ENCODE data around the gene MMP15.

DNA sequence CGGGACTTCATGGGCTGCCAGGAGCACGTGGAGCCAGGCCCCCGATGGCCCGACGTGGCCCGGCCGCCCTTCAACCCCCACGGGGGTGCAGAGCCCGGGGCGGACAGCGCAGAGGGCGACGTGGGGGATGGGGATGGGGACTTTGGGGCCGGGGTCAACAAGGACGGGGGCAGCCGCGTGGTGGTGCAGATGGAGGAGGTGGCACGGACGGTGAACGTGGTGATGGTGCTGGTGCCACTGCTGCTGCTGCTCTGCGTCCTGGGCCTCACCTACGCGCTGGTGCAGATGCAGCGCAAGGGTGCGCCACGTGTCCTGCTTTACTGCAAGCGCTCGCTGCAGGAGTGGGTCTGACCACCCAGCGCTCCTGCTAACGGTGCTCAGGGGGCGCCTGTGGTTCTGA, 19.5 kb downstream of the MMP15 start:
- TF ChIP-seq, protein P1, sequence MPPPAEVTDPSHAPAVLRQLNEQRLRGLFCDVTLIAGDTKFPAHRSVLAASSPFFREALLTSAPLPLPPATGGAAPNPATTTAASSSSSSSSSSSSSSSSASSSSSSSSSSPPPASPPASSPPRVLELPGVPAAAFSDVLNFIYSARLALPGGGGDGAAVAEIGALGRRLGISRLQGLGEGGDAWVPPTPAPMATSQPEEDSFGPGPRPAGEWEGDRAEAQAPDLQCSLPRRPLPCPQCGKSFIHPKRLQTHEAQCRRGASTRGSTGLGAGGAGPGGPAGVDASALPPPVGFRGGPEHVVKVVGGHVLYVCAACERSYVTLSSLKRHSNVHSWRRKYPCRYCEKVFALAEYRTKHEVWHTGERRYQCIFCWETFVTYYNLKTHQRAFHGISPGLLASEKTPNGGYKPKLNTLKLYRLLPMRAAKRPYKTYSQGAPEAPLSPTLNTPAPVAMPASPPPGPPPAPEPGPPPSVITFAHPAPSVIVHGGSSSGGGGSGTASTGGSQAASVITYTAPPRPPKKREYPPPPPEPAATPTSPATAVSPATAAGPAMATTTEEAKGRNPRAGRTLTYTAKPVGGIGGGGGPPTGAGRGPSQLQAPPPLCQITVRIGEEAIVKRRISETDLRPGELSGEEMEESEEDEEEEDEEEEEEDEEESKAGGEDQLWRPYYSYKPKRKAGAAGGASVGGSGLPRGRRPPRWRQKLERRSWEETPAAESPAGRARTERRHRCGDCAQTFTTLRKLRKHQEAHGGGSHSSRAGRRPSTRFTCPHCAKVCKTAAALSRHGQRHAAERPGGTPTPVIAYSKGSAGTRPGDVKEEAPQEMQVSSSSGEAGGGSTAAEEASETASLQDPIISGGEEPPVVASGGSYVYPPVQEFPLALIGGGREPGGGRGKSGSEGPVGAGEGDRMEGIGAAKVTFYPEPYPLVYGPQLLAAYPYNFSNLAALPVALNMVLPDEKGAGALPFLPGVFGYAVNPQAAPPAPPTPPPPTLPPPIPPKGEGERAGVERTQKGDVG (CRISPR knock-in tag; IDR thresholded peaks at IDR 0.05; ENCODE audit: borderline replicate concordance): no peak
- TF ChIP-seq SNAI1 (CRISPR knock-in tag; IDR thresholded peaks at IDR 0.05; ENCODE audit: borderline replicate concordance) (no peak), EZH2 (conservative IDR thresholded peaks at IDR 0.05; ENCODE audit: low read depth, low read length) (no peak), ZSCAN29 (CRISPR knock-in tag; conservative IDR thresholded peaks at IDR 0.05) (no peak), NKX3-1 (CRISPR knock-in tag; IDR thresholded peaks at IDR 0.05) (no peak), JUN (CRISPR knock-in tag; IDR thresholded peaks at IDR 0.05) (no peak), ZBTB1 (CRISPR knock-in tag; IDR thresholded peaks at IDR 0.05; ENCODE audit: borderline replicate concordance) (no peak), RBFOX2 (IDR thresholded peaks at IDR 0.05; ENCODE audit: low read depth, low read length) (peak; percentile 45; the same call in 1 of the 2 replicates), SALL1 (CRISPR knock-in tag; IDR thresholded peaks at IDR 0.05) (no peak), PTBP1 (IDR thresholded peaks at IDR 0.05; ENCODE audit: low read depth, low read length, poor library complexity, severe bottlenecking) (no peak), HDAC2 (CRISPR knock-in tag; IDR thresholded peaks at IDR 0.05) (no peak), PHB2 (IDR thresholded peaks at IDR 0.05; ENCODE audit: partially characterized antibody) (no peak), HIVEP1 (CRISPR knock-in tag; IDR thresholded peaks at IDR 0.05) (no peak)
- TF ChIP-seq, protein P2, sequence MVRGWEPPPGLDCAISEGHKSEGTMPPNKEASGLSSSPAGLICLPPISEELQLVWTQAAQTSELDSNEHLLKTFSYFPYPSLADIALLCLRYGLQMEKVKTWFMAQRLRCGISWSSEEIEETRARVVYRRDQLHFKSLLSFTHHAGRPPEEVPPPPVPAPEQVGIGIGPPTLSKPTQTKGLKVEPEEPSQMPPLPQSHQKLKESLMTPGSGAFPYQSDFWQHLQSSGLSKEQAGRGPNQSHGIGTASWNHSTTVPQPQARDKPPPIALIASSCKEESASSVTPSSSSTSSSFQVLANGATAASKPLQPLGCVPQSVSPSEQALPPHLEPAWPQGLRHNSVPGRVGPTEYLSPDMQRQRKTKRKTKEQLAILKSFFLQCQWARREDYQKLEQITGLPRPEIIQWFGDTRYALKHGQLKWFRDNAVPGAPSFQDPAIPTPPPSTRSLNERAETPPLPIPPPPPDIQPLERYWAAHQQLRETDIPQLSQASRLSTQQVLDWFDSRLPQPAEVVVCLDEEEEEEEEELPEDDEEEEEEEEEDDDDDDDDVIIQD (CRISPR knock-in tag; IDR thresholded peaks at IDR 0.05; ENCODE audit: low read depth): no peak

All from HepG2 (cell line).